ENCODE measurements around the gene KLK7. TPM values are rescaled to one million over a fixed set of nuclear protein-coding genes. Genes with fewer than 3 reads are reported as not detected.
"Not testable (repeated sequence)": the region's sequence is repeated elsewhere in the genome, so short reads cannot be mapped to it uniquely, and the experiment has no call there.

Gene KLK7
- polyA plus RNA-seq, 3 donors from 2014 or later, result not detected

DNA sequence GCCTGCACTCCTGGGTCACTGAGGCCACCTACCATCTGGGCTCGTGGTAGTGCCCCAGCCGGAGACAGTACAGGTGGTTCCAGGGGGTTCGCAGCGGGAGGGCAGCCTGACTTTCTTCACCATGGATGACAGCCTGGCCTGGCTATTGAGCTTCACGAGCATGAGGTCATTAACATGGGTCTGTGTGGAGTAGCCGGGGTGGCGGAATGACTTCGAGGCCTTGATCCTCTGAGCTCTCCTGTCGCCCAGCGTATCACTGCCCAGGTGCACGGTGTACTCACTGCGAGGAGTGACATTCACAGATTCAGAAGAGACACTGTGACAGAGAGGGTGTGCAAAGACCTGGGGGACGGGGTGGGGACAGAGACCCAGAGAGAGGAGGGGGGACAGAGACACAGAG, 3.5 kb downstream of the KLK7 start:
- H3K27me3 Mint-ChIP-seq (ENCODE audit: low read depth in 3 of 3), result peaks cover 11 to 22% (median 17%) of the 10 kb centered on the region in 3 donors
- no peaks in the 10 kb centered on the region for H3K36me3 Mint-ChIP-seq
- no peak overlapping the region for H3K27ac Mint-ChIP-seq
- DNase-seq, result no peak
- peaks cover 0 to 2% (median 0%) of the 10 kb centered on the region in 6 donors for H3K9me3 Mint-ChIP-seq
- no peak overlapping the region for H3K4me3 Mint-ChIP-seq
- no peaks in the 10 kb centered on the region for H3K4me1 Mint-ChIP-seq

DNA sequence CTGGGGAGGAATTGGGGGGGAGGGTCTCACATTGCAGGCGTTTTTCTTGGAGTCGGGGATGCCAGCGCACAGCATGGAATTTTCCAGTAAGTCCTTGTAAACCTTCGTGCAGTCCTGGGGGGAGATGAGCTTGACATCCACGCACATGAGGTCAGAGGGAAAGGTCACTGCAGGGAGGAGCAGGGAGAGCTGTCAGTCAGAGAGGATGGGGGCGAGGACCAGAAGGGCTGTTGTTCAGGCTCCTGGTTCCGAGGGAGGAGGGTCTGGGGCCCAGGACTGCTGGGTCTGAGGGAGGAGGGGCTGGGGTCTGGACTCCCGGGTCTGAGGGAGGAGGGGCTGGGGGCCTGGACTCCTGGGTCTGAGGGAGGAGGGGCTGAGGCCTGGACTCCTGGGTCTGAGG, 4.0 kb downstream of the KLK7 start:
- no peak overlapping the region for H3K4me3 Mint-ChIP-seq
- H3K4me1 Mint-ChIP-seq, result no peaks in the 10 kb centered on the region
- peaks cover 0 to 2% (median 0%) of the 10 kb centered on the region in 6 donors for H3K9me3 Mint-ChIP-seq
- H3K27ac Mint-ChIP-seq, result no peak overlapping the region
- no peaks in the 10 kb centered on the region for H3K36me3 Mint-ChIP-seq
- peaks cover 11 to 18% (median 15%) of the 10 kb centered on the region in 3 donors for H3K27me3 Mint-ChIP-seq (ENCODE audit: low read depth in 3 of 3)
- no peak for DNase-seq

DNA sequence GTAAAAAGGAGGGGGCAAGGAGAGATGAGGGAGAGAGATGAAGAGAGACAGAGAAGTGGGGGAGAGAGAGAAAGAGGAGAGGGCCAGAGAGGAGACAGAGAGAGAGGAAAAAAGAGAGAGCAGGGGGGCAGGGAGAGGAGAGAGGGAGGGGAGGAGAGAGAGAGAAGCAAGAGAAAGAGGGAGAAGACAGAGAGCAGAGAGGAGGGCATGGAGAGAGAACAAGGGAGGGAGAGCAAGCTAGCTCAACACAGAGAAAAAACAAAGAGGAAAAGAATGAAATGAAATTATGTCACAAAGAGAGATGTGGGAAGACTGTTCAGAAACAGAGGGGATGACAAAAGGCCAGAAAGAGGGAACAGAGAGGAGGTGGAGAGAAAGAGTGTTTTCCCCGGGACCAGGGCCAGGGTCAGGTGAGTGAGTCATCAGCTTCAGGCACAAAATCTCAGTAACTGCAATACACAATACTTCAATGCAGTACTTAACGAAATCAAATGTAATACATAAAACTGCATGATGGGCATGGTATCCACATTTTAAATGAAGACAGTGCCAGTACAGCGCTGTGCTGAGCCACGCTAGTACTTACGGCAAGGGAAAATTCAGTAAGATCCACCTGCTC, 4.8 kb downstream of the KLK7 start:
- no peak for DNase-seq
- peaks cover 0 to 2% (median 0%) of the 10 kb centered on the region in 6 donors for H3K9me3 Mint-ChIP-seq
- no peak overlapping the region for H3K4me3 Mint-ChIP-seq
- H3K36me3 Mint-ChIP-seq, result no peaks in the 10 kb centered on the region
- peaks cover 9 to 15% (median 11%) of the 10 kb centered on the region in 3 donors for H3K27me3 Mint-ChIP-seq (ENCODE audit: low read depth in 3 of 3)
- H3K4me1 Mint-ChIP-seq, result no peaks in the 10 kb centered on the region
- no peak overlapping the region for H3K27ac Mint-ChIP-seq

DNA sequence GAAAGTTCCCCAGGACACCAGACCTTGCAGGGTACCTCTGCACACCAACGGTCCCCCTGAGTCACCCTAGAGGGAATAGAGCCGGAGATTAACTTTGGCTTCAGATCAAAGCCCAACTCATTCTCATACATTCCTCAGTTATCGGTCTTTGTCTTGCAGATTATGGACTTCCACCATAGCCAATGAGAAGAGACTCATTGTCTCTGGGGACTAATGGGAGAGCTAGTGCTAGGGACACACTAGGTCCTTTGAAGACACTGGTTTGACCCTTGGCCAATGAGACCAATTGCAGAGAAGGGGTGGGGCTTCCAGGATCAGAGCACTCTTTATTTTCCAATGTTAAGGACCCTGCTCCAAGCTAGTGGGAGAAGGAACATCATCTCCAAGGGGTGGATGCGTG, 6.1 kb downstream of the KLK7 start:
- Mint-ChIP-seq H3K27me3 (ENCODE audit: low read depth in 3 of 3) (peaks cover 9 to 18% (median 13%) of the 10 kb centered on the region in 3 donors), H3K4me1 (no peaks in the 10 kb centered on the region), H3K36me3 (no peaks in the 10 kb centered on the region), H3K4me3 (no peak overlapping the region), H3K9me3 (peaks cover 0 to 2% (median 0%) of the 10 kb centered on the region in 6 donors), H3K27ac (no peak overlapping the region)
- DNase-seq, result no peak

DNA sequence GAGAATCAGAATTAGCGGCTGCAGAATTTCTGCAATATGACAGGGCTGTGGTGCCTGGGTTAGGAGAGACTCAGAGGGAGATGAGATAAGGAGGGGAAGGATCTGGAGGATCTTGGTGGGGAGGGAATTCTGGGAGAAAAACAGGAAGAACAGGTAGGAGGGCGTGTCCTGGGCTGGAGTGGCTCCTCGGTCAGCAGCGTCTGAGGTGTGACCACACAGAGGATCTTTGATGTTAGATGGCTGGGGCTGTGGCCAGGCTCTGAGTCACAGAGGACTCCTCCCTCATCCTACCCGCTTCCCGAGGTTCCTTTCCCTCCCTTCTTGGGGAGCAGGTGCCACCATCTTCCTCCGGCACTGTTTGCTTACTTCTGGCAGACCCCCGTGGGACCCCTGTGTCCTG, 8.0 kb downstream of the KLK7 start:
- Mint-ChIP-seq H3K9me3 (peaks cover 0 to 2% (median 0%) of the 10 kb centered on the region in 6 donors), H3K36me3 (no peaks in the 10 kb centered on the region), H3K4me3 (no peak overlapping the region), H3K27ac (no peak overlapping the region), H3K27me3 (ENCODE audit: low read depth in 3 of 3) (peaks cover 6 to 16% (median 12%) of the 10 kb centered on the region in 3 donors), H3K4me1 (no peaks in the 10 kb centered on the region)
- DNase-seq, result no peak

DNA sequence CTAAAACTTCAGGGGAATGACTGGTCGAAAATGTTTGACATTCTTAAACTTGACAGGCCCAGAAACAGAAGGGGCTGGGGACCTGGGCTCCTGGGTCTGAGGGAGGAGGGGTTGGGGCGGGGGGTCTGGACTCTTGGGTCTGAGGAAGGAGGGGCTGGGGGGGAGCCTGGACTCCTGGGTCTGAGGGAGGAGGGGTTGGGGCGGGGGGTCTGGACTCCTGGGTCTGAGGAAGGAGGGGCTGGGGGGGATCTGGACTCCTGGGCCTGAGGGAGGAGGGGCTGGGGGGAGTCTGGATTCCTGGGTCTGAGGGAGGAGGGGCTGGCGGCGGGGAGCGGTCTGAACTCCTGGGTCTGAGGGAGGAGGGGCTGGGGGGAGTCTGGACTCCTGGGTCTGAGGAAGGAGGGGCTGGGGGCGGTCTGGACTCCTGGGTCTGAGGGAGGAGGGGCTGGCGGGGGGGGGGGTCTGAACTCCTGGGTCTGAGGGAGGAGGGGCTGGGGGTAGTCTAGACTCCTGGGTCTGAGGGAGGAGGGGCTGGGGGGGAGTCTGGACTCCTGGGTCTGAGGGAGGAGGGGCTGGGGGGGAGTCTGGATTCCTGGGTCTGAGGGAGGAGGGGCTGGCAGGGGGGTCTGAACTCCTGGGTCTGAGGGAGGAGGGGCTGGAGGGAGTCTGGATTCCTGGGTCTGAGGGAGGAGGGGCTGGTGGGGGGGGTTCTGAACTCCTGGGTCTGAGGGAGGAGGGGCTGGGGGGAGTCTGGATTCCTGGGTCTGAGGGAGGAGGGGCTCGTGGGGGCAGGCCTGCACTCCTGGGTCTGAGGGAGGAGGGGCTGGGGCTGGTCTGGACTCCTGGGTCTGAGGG, 8.8 kb downstream of the KLK7 start:
- Mint-ChIP-seq H3K27ac (no peak overlapping the region), H3K36me3 (no peaks in the 10 kb centered on the region), H3K4me3 (no peak overlapping the region), H3K27me3 (ENCODE audit: low read depth in 3 of 3) (peaks cover 10 to 17% (median 12%) of the 10 kb centered on the region in 3 donors), H3K9me3 (peaks cover 0 to 2% (median 0%) of the 10 kb centered on the region in 6 donors), H3K4me1 (no peaks in the 10 kb centered on the region)
- DNase-seq, result no peak

DNA sequence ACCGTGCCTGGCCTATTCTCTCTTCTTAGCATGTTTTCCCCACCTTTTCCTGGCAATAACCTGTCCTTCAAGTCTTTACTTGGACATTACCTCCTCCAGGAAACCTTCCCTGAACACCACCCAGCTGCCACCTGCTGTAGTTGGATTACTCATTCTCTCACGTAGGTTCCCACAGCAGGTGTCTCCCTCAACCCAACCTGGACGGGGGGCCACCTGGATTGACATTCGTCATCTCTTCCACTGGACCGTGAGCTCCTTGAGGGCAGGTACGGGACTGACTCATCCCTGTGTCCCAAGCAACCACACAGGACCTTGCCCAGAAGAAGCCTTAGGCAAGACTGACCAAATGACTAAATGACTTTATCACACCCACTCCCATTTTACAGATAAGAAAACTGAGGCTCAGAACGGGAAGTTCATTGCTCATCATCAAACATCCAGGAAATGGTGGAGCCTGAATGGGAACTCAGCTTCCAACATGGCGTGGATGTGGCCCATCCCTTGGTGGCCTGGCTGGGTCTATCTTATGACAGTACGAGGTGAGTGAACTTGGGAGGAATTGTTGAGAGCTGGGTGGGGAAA, 10.8 kb downstream of the KLK7 start:
- Mint-ChIP-seq H3K4me1 (no peaks in the 10 kb centered on the region), H3K36me3 (no peaks in the 10 kb centered on the region), H3K27me3 (ENCODE audit: low read depth in 3 of 3) (peaks cover 9 to 21% (median 12%) of the 10 kb centered on the region in 3 donors), H3K9me3 (peaks cover 0 to 2% (median 0%) of the 10 kb centered on the region in 6 donors), H3K4me3 (no peak overlapping the region), H3K27ac (no peak overlapping the region)
- DNase-seq, result no peak

- DNase-seq, H3K36me3 Mint-ChIP-seq, H3K4me3 Mint-ChIP-seq, H3K4me1 Mint-ChIP-seq, H3K27ac Mint-ChIP-seq, H3K9me3 Mint-ChIP-seq: not testable (repeated sequence)
- peaks cover 6 to 16% (median 7%) of the 10 kb centered on the region in 3 donors for H3K27me3 Mint-ChIP-seq (ENCODE audit: low read depth in 3 of 3)
These were observed 13.9 kb downstream of the KLK7 start for GRCh38 chr19:50969810-50970209.

- Mint-ChIP-seq H3K9me3 (no peaks in the 10 kb centered on the region), H3K27me3 (ENCODE audit: low read depth in 3 of 3) (peaks cover 6 to 19% (median 9%) of the 10 kb centered on the region in 3 donors), H3K27ac (no peak within 1 kb of the TSS), H3K4me1 (no peaks in the 10 kb centered on the region), H3K4me3 (no peak within 1 kb of the TSS), H3K36me3 (no peaks in the 10 kb centered on the region)
- DNase-seq, result no peak
These were observed 14.3 kb downstream of the KLK7 start, which contains the start of gene KLK6 for GRCh38 chr19:50969413-50969760. TSS of gene KLK6 (minus strand) at chr19:50969591. CDS start at chr19:50968104, 1,487 bp downstream.

DNA sequence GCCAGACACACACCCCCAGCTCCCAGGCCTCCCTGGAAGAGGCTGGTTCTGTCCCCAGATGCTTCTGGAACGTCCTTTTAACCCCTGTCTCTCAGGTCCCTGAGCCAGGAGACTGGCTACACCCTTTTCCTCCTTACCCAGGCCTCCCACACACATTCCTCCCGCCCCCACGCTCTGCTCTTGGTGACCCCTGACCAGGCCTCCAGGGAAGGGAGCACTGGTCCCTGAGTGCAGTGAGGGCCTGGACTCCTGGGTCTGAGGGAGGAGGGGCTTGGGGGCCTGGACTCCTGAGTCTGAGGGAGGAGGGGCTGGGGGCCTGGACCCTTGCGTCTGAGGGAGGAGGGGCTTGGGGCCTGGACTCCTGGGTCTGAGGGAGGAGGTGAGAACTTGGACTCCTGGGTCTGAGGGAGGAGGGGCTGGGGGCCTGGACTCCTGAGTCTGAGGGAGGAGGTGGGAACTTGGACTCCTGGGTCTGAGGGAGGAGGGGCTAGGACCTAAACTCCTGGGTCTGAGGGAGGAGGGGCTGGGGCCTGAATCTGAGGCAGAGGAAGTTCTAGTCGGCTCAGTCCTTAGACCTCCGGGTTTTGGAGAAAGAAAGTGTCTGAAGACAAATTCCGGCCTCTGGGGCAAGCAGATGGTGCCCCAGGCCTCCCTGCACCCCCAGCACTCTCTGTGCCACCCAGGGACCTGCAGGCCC, 14.9 kb downstream of the KLK7 start:
- no peaks in the 10 kb centered on the region for H3K4me1 Mint-ChIP-seq
- no peaks in the 10 kb centered on the region for H3K36me3 Mint-ChIP-seq
- H3K27me3 Mint-ChIP-seq (ENCODE audit: low read depth in 3 of 3), result peaks cover 6 to 21% (median 8%) of the 10 kb centered on the region in 3 donors
- no peaks in the 10 kb centered on the region for H3K9me3 Mint-ChIP-seq
- no peak overlapping the region for H3K27ac Mint-ChIP-seq
- H3K4me3 Mint-ChIP-seq, result no peak overlapping the region
- no peak for DNase-seq

GRCh38 chr19:50967929-50968715, 15.6 kb downstream of the KLK7 start:
- no peaks in the 10 kb centered on the region for H3K36me3 Mint-ChIP-seq
- H3K4me1 Mint-ChIP-seq, result no peaks in the 10 kb centered on the region
- H3K27me3 Mint-ChIP-seq (ENCODE audit: low read depth in 3 of 3), result peaks cover 4 to 23% (median 5%) of the 10 kb centered on the region in 3 donors
- no peaks in the 10 kb centered on the region for H3K9me3 Mint-ChIP-seq
- H3K27ac Mint-ChIP-seq, result no peak overlapping the region
- no peak overlapping the region for H3K4me3 Mint-ChIP-seq
- DNase-seq, result no peak

DNA sequence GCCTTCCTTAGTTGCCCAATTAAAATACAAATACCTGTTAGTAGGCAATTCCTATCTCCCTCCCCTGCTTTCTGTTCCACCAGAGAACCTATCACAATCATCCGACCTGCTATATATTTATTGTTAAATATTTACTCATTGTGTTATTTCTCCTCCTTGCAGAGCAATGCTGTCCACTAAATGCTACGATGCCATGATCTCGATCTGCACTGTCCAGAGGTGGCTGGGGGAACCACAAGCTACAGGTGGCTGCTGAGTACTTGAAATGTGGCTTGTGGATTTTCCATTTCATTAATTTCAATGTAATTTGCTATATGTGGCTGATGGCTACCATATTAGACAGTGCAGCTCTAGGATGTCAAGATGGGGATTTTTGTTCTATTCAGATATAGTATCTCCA, 19.5 kb downstream of the KLK7 start:
- no peak overlapping the region for H3K4me3 Mint-ChIP-seq
- H3K36me3 Mint-ChIP-seq, result peaks cover 0 to 3% (median 3%) of the 10 kb centered on the region in 3 donors
- H3K27me3 Mint-ChIP-seq (ENCODE audit: low read depth in 3 of 3), result peaks cover 3 to 13% (median 9%) of the 10 kb centered on the region in 3 donors
- H3K4me1 Mint-ChIP-seq, result no peaks in the 10 kb centered on the region
- H3K27ac Mint-ChIP-seq, result no peak overlapping the region
- no peak for DNase-seq
- H3K9me3 Mint-ChIP-seq, result no peaks in the 10 kb centered on the region

- Mint-ChIP-seq H3K27ac (no peak overlapping the region), H3K4me3 (no peak overlapping the region), H3K4me1 (no peaks in the 10 kb centered on the region), H3K27me3 (ENCODE audit: low read depth in 3 of 3) (peaks cover 6 to 13% (median 12%) of the 10 kb centered on the region in 3 donors), H3K36me3 (peaks cover 0 to 4% (median 3%) of the 10 kb centered on the region in 3 donors), H3K9me3 (no peaks in the 10 kb centered on the region)
- no peak for DNase-seq
These were observed 20.3 kb downstream of the KLK7 start for GRCh38 chr19:50963381-50963780.

Data from immature natural killer cell (primary cell).